Gastrocnemius medialis (tissue), 4 donors: Measurements from ENCODE around the gene TMPRSS2. TPM values are rescaled to one million over a fixed set of nuclear protein-coding genes. Genes with fewer than 3 reads are reported as not detected.

Source experiments
- ATAC-seq, 2 donors: fragments of 150-250 bp; one replicate each; pipeline ENCODE4 v1.9.1; 2016
- DNase-seq, 2 donors: peaks; one replicate each; pipeline ENCODE4 v3.0.0-alpha.2; 2019
- H3K27ac ChIP-seq, 4 donors: fragments of 200-600 bp; sonication (generic); 1 replicate in 1 of 4; 2 replicates in 3 of 4; pipeline ENCODE4 v1.5.1; 2016 to 2018; ENCODE audit warnings: mild to moderate bottlenecking in 2 of 4, moderate library complexity in 1 of 4
- H3K27me3 ChIP-seq, 3 donors: fragments of 200-600 bp; sonication (generic) in 2 of 3; 1 replicate in 1 of 3; 2 replicates in 2 of 3; pipeline versions ENCODE4 v1.5.1 to v1.6.0; 2016 to 2019; ENCODE audit warnings: mild to moderate bottlenecking in 1 of 3, moderate library complexity in 1 of 3
- H3K36me3 ChIP-seq, 2 donors: fragments of 200-600 bp; sonication (generic) in 1 of 2; one replicate each; pipeline ENCODE4 v1.5.1; 2017 to 2018
- H3K4me1 ChIP-seq, 2 donors: fragments of 200-600 bp; sonication (generic) in 1 of 2; one replicate each; pipeline ENCODE4 v1.5.1; 2016 to 2017; ENCODE audit warnings: mild to moderate bottlenecking in 2 of 2
- H3K4me3 ChIP-seq, 4 donors: fragments of 200-600 bp; sonication (generic) in 3 of 4; 1 replicate in 1 of 4; 2 replicates in 3 of 4; pipeline ENCODE4 v1.5.1; 2016 to 2019; ENCODE audit warnings: mild to moderate bottlenecking in 2 of 4
- H3K9me3 ChIP-seq, 3 donors: fragments of 200-600 bp; sonication (generic) in 2 of 3; 1 replicate in 1 of 3; 2 replicates in 2 of 3; pipeline ENCODE4 v1.5.1; 2016 to 2019
- CTCF ChIP-seq, 5 experiments: fragments of 450-650 bp in 3 of 5; fragments of 200-600 bp in 2 of 5; sonication (generic) in 2 of 5; IDR thresholded peaks in 4 of 5; conservative IDR thresholded peaks in 1 of 5; 1 replicate in 4 of 5; 2 replicates in 1 of 5; pipeline ENCODE4 v1.5.1; 2016 to 2019; ENCODE audit warnings: antibody characterized with exemption in 5 of 5, mild to moderate bottlenecking in 3 of 5, moderate library complexity in 3 of 5
- POLR2A ChIP-seq, 2 donors: fragments of 450-650 bp; IDR thresholded peaks; one replicate each; pipeline ENCODE4 v1.6.1; 2017; ENCODE audit warnings: antibody characterized with exemption in 2 of 2, mild to moderate bottlenecking in 2 of 2, moderate library complexity in 2 of 2
- in situ Hi-C, 4 donors: fragments of 200-750 bp; cut with MboI; loops; one replicate each; pipeline versions ENCODE4 v1.15.0 to v1.8.0; 2017; ENCODE audit warnings: low sequenced_read_pairs in 4 of 4
- intact Hi-C: fragments of 100-400 bp; cut with DNase I; formaldehyde crosslinking; loops from one replicate; pipeline ENCODE4 v1.15.1; 2023; ENCODE audit warnings: low total_unique reads
- total RNA-seq, 4 donors: library from RNA; depleted of rRNA; stranded (reverse); fragments of >200 nt; gene quantifications; one replicate each; pipeline versions ENCODE4 v1.1.0 to v1.2.3, GENCODE V29; 2016

Gene TMPRSS2
- total RNA-seq, 4 donors from 2014 or later: 0.09 to 1.2 TPM; not detected in 2

- Histone ChIP-seq H3K27ac (no peak overlapping the region), H3K36me3 (peaks cover 0 to 4% of the 10 kb centered on the region in 2 donors), H3K9me3 (no peaks in the 10 kb centered on the region), H3K4me3 (no peak overlapping the region), H3K4me1 (no peaks in the 10 kb centered on the region), H3K27me3 (no peaks in the 10 kb centered on the region)
- DNase-seq (no peak), ATAC-seq (no peak)
- TF ChIP-seq CTCF (IDR thresholded peaks at IDR 0.05 in 4 of 5, conservative IDR thresholded peaks at IDR 0.05 in 1 of 5) (no peak), POLR2A (IDR thresholded peaks at IDR 0.05) (no peak)
- in situ Hi-C loops: loop anchor here (5.0 to 25.0 kb wide), 4 partner anchors 141 to 341 kb away; partner anchors contain the start of gene FAM3B (in 1 of the 4)
- intact Hi-C loops: no loop called here
These were observed 54.2 kb downstream of the TMPRSS2 start for GRCh38 chr21:41453761-41454160.

- Histone ChIP-seq H3K4me3 (no peak overlapping the region), H3K27me3 (no peaks in the 10 kb centered on the region), H3K4me1 (no peaks in the 10 kb centered on the region), H3K36me3 (peaks cover 0 to 4% of the 10 kb centered on the region in 2 donors), H3K9me3 (no peaks in the 10 kb centered on the region), H3K27ac (no peak overlapping the region)
- DNase-seq: no peak
- no peak for ATAC-seq
- TF ChIP-seq CTCF (IDR thresholded peaks at IDR 0.05 in 4 of 5, conservative IDR thresholded peaks at IDR 0.05 in 1 of 5) (no peak), POLR2A (IDR thresholded peaks at IDR 0.05) (no peak)
- intact Hi-C loops (no loop called here), in situ Hi-C loops (loop anchor here (5.0 to 25.0 kb wide), 4 partner anchors 141 to 341 kb away; partner anchors contain the start of gene FAM3B (in 1 of the 4))
These were observed 54.8 kb downstream of the TMPRSS2 start for GRCh38 chr21:41453198-41453597.

- in situ Hi-C loops: loop anchor here (5.0 to 25.0 kb wide), 4 partner anchors 140 to 340 kb away; partner anchors contain the start of gene FAM3B (in 1 of the 4)
- H3K4me3 ChIP-seq: no peak overlapping the region
- H3K27me3 ChIP-seq: no peaks in the 10 kb centered on the region
- H3K36me3 ChIP-seq: peaks cover 0 to 4% of the 10 kb centered on the region in 2 donors
- ATAC-seq (no peak), DNase-seq (no peak)
- no peaks in the 10 kb centered on the region for H3K9me3 ChIP-seq
- intact Hi-C loops: no loop called here
- H3K27ac ChIP-seq: no peak overlapping the region
- TF ChIP-seq CTCF (IDR thresholded peaks at IDR 0.05 in 4 of 5, conservative IDR thresholded peaks at IDR 0.05 in 1 of 5) (no peak), POLR2A (IDR thresholded peaks at IDR 0.05) (no peak)
- H3K4me1 ChIP-seq: no peaks in the 10 kb centered on the region
These were observed 55.9 kb downstream of the TMPRSS2 start for GRCh38 chr21:41451753-41452676.

GRCh38 chr21:41449613-41450012, 58.3 kb downstream of the TMPRSS2 start:
- peaks cover 0 to 4% of the 10 kb centered on the region in 2 donors for H3K36me3 ChIP-seq
- intact Hi-C loops: no loop called here

More at GRCh38 chr21:41449613-41450012, 58.3 kb downstream of the TMPRSS2 start:
- H3K4me1 ChIP-seq: no peaks in the 10 kb centered on the region
- in situ Hi-C loops: loop anchor here (5.0 to 25.0 kb wide), 4 partner anchors 137 to 337 kb away; partner anchors contain the start of gene FAM3B (in 1 of the 4)
- ATAC-seq (no peak), DNase-seq (no peak)
- no peaks in the 10 kb centered on the region for H3K27me3 ChIP-seq
- H3K27ac ChIP-seq: no peak overlapping the region
- no peaks in the 10 kb centered on the region for H3K9me3 ChIP-seq
- no peak overlapping the region for H3K4me3 ChIP-seq
- TF ChIP-seq POLR2A (IDR thresholded peaks at IDR 0.05): no peak
- no peak for TF ChIP-seq CTCF (IDR thresholded peaks at IDR 0.05 in 4 of 5, conservative IDR thresholded peaks at IDR 0.05 in 1 of 5)
